Limb (tissue), 2 donors: ENCODE results near the gene WDR81.

Experiments
- DNase-seq, 2 donors: peaks; one replicate each; pipeline ENCODE4 v3.0.0-alpha.2; 2016; ENCODE audit errors: extremely low spot score in 2 of 2

Gene WDR81

DNA sequence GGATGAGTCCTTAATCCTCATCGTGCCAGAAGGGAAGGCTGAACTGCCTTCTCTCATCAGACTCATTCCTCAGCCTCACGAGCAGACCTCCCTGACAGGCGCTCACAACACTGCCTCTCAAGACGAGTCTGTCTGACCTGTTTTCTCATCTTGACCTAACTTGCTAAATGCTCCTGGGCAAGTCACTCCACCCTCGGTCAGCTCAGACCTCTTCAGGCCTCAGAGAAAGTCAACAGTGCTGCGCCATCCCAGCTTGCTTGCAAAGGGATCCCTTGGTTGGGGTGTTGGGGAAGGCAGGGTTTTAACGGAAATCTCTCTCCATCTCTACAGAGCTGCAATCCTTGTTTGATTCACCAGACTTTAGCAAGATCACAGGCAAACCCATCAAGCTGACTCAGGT is 52.4 kb downstream of the WDR81 start:
- no peak for DNase-seq

DNA sequence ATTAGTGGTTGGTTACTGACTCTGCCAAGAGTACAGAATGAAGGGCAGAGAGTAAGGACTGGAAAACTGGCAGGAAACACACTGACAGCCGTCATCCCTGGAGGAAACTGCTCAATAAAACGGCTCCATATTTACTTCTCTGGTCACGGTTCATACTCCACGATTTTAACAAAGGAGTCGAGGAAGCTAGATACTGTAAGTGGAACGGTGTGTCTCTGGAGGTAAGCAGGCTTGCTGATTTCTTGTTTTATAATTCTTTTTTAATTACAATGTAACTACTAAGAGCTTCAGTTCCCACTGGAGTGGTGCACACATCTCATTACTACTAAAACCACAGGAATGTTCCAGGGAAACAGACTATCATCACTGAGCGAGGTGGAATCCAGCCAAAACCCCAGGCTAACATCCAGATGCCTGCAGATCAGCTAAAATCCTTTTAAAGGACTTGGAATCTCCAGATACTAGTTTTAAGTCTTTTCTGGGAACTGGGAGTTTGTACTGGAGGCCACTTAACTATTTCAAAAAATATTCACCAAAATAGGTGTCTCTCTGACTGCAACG is 55.1 kb downstream of the WDR81 start:
- DNase-seq: peak; percentile 76 to 91

DNA sequence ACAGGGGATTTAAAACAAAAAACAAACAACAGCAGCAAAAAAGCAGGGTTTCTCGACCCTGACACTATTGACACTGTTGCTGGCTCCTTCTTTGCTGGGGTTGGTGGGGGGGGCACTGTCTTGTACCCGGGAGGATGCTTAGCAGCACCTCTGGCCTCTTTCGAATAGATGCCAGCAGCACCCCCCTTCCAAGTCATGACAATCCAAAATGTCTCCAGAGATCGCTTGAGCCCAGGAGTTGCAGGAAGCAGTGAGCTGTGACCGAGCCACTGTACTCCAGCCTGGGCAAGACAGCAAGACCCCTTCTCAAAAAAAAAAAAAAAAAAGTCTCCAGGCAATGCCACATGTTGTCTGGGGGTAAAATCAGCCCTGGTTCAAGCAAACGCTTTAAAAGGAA is 57.7 kb downstream of the WDR81 start:
- DNase-seq: no peak

DNA sequence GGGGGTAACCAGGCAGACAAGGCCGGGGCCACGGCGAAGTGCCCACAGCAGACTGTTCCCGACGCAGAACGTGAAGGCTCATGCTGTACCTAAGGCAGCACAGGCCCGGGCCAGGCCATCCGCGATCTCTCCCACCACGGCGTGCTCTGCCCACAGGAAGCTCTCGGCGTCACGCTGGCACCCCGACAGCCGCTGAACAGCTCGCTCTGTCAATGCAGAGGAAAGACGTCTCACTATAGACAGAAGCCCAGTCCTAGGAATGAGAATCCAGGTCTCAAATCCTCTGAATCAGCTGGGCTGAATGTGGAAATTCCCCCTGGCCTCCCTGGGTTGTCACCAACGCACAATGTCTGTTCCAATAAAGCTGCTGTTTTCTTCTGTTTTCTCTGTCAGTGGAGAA is 58.8 kb downstream of the WDR81 start:
- DNase-seq: no peak

DNA sequence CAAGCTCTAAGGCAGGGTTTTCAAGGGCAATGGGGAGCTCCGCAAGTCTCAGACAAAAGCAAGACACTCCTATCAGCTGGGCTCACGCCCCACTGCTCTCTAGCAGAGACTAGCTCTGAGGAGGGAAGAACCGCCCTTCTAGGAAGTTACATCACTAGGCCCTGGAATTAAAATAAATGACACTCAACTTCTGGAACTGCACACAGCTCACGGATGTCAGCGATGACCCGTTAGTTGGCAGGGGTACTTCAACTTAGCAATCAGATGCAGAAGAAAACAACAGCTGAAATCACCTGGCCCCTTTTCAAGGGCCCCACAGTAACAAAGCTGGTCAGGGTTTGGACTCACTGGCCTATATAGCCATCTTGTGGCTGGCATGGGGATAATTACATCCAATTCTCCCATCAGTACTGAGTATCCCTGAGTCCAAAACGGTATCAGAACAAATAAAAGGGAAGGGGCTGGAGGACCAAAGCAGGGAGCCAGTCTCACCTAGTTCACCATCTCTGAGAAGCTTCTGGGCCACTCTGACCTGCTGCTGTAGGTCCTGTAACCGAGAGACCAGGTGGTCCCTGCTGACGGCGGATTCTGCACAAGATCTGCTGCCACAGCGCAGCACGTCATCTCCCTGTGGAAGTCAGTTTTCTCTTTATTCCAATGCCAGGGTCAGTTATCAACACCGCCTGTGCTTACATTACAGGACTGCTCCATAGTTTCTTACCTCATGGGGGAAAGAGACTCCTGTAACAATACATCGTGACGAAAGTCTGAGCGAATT is 59.5 kb downstream of the WDR81 start:
- peak; percentile 60 to 87 for DNase-seq

DNA sequence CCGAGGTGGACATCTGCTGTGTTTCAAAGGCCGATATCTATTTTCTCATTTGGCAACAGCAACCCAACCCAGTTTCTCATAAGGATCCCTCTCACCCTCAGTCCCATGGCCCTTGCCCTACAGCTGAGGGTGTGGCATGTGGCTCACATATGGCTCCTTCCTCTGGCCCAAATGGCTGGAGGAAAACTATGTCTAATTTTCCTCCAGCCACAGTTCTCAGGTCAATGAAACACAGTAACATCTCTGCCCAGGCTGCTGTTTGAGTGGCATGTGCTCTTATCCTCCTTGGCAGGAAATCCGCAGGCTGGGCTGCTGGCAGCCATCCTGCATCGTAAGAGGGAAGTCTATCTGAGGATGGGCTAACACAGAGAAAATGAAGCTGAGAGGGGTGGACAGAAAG is 61.4 kb downstream of the WDR81 start:
- DNase-seq: no peak

DNA sequence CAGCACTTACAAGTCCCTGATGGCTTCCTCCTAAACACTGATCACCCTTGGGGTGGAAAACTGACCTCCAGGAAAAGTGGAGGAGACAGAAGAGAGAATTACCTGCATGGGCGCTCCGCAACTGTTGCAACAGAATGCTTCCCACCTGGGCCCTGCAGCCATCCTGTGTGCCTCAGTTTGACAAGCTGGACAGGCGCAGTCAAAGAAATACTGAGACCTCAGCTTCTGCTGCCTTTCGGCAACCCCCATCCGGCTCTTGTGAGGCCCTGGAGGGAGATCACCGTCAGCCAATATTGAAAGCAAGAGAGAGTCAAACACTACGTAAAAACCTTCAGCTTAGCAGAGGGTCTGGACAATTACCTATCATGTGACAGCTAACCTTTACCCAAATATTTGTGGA is 62.2 kb downstream of the WDR81 start:
- DNase-seq: no peak

DNA sequence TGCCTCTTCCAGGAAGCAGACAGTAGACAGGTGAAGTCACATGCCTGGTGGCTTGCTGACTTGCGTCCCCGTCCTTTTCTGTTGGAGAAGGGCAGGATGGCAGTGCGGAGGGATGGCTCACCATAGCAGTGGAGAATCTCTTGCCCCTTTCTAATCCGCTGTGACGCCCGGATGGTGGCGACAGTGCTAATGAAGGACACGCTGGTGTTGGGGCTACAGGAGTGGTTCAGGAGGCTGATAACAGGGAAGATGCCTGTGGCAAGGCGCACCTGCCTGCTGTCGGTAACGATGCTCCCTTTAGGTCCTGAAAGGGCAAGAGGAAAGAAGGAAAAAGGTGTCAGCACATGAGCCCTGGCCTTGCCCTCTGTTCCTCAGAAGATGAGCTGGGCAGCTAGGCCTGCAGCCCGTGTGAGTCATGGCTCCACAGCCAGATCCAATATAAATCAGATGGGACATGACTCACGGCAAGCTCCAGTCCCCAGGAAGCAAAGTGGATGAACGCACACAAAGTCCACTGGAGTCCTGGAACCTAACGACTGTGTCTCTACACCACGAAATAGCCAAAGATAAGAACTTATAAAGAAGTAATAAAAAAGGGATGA is 62.9 kb downstream of the WDR81 start:
- no peak for DNase-seq
